NOMO-1 (cell line): ENCODE data around the gene GPR63.
"Not testable (repeated sequence)": the region's sequence is repeated elsewhere in the genome, so short reads cannot be mapped to it uniquely, and the experiment has no call there.

Experiments
- DNase-seq, 2 experiments: peaks; one replicate each; lab custom pipeline; 2025; ENCODE audit not compliant: unreplicated experiment in 2 of 2; lab: John Stamatoyannopoulos, UW

GPR63 gene

GRCh38 chr6:96837081-96837971 lies at the start of gene GPR63:
Gene GPR63, minus strand, starts transcription at chr6:96837477. Its CDS starts 37,746 bp downstream, at chr6:96799731.
- DNase-seq = peak; percentile 20 to 41

- no peak for DNase-seq
These were observed 49.2 kb upstream of the GPR63 start for GRCh38 chr6:96886519-96886918.

GRCh38 chr6:96885187-96885631 lies 47.9 kb upstream of the GPR63 start:
- not testable (repeated sequence) for DNase-seq

- DNase-seq = no peak
These were observed 40.9 kb upstream of the GPR63 start for GRCh38 chr6:96878143-96878542.

GRCh38 chr6:96876886-96877545 lies 39.7 kb upstream of the GPR63 start:
- DNase-seq = no peak

- no peak for DNase-seq
These were observed 35.7 kb upstream of the GPR63 start for GRCh38 chr6:96872976-96873375.

GRCh38 chr6:96865055-96865405 lies 27.8 kb upstream of the GPR63 start:
- DNase-seq = no peak

GRCh38 chr6:96864216-96865054 lies 27.2 kb upstream of the GPR63 start:
- no peak for DNase-seq

- DNase-seq = no peak
These were observed 25.3 kb upstream of the GPR63 start for GRCh38 chr6:96862560-96862959.

- DNase-seq = no peak
These were observed 24.3 kb upstream of the GPR63 start for GRCh38 chr6:96861588-96861987.

GRCh38 chr6:96856856-96857255 lies 19.6 kb upstream of the GPR63 start:
- DNase-seq = no peak

- no peak for DNase-seq
These were observed 15.8 kb upstream of the GPR63 start for GRCh38 chr6:96853083-96853482.

- no peak for DNase-seq
These were observed 15.3 kb upstream of the GPR63 start for GRCh38 chr6:96852605-96853004.

GRCh38 chr6:96851858-96852257 lies 14.6 kb upstream of the GPR63 start:
- no peak for DNase-seq

- DNase-seq = no peak
These were observed 12.3 kb upstream of the GPR63 start for GRCh38 chr6:96849615-96850014.

- DNase-seq = no peak
These were observed 7.3 kb upstream of the GPR63 start for GRCh38 chr6:96844530-96844929.

- DNase-seq = no peak
These were observed 4.1 kb upstream of the GPR63 start for GRCh38 chr6:96841345-96841744.

- peak in 1 of 2 experiments; percentile 4 for DNase-seq
These were observed 621 bp downstream of the GPR63 start for GRCh38 chr6:96836631-96837080.

GRCh38 chr6:96834070-96834469 lies 3.2 kb downstream of the GPR63 start:
- no peak for DNase-seq

GRCh38 chr6:96832780-96833179 lies 4.5 kb downstream of the GPR63 start:
- no peak for DNase-seq

- DNase-seq = no peak
These were observed 10.4 kb downstream of the GPR63 start for GRCh38 chr6:96826865-96827264.
